Measurements from ENCODE around the gene ROCK2.

Gene ROCK2

DNA sequence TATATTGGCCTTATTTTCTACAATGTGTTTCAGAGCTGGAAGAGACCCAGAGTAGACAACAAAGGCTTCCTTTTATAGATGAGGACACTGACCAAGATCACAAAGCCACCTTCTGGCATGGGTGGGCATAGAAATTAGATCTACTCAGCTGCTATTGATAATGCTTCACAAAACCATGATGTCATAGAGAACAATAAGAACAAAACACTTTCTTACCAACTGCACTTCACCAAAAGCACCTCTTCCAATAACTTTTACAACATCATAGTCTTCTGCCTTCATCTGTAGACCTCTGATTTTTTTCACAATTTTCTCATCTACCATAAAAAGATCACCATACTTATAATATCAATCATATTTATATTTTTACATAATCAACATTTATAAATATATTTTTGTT, 58.1 kb downstream of the ROCK2 start:
- TF ChIP-seq, protein P1, sequence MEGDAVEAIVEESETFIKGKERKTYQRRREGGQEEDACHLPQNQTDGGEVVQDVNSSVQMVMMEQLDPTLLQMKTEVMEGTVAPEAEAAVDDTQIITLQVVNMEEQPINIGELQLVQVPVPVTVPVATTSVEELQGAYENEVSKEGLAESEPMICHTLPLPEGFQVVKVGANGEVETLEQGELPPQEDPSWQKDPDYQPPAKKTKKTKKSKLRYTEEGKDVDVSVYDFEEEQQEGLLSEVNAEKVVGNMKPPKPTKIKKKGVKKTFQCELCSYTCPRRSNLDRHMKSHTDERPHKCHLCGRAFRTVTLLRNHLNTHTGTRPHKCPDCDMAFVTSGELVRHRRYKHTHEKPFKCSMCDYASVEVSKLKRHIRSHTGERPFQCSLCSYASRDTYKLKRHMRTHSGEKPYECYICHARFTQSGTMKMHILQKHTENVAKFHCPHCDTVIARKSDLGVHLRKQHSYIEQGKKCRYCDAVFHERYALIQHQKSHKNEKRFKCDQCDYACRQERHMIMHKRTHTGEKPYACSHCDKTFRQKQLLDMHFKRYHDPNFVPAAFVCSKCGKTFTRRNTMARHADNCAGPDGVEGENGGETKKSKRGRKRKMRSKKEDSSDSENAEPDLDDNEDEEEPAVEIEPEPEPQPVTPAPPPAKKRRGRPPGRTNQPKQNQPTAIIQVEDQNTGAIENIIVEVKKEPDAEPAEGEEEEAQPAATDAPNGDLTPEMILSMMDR (IDR thresholded peaks at IDR 0.05; ENCODE audit: borderline replicate concordance, control extremely low read depth, extremely low read depth, insufficient read depth, missing control alignments): no peak
- DNase-seq (ENCODE audit: low spot score): no peak
- in situ Hi-C loops (cut with MboI; ENCODE audit: low sequenced_read_pairs, unreplicated experiment): no loop called here

DNA sequence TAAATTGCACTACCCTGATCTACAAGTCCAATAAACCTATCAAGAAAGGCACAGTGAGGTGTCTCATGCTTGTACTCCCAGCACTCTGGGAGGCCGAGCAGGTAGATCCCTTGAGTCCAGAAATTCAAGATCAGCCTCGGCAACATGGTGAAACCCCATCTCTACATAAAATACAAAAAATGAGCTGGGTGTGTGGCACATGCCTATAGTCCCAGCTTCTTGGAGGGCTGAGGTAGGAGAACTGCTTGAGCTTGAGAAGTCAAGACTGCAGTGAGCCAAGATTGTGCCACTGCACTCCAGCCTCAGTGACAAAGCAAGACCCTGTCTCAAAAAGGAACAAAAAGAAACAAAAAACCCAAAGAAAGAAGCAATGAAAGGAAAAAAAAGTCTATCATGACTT, 58.9 kb downstream of the ROCK2 start:
- TF ChIP-seq, protein P1 (IDR thresholded peaks at IDR 0.05; ENCODE audit: borderline replicate concordance, control extremely low read depth, extremely low read depth, insufficient read depth, missing control alignments): no peak
- in situ Hi-C loops (cut with MboI; ENCODE audit: low sequenced_read_pairs, unreplicated experiment): no loop called here
- DNase-seq (ENCODE audit: low spot score): no peak

DNA sequence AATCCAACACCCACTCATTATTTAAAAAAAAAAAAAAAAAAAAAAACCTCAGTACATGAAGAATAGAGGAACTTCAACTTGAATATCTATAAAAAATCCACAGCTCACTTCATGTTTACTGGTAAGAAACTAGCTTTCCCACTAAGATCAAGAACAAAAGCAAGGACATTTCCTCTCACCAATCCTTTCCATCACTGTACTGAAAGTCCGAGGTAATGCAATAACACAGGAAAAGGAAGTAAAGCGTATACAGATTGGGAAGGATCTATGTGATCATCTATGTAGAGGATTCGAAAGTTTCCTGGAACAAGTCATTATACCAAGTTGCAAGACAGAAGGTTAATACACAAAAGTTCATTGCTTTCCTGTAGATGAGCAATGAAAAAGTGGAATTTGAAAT, 63.2 kb downstream of the ROCK2 start:
- DNase-seq (ENCODE audit: low spot score): no peak
- in situ Hi-C loops (cut with MboI; ENCODE audit: low sequenced_read_pairs, unreplicated experiment): no loop called here
- TF ChIP-seq, protein P1 (IDR thresholded peaks at IDR 0.05; ENCODE audit: borderline replicate concordance, control extremely low read depth, extremely low read depth, insufficient read depth, missing control alignments): no peak

DNA sequence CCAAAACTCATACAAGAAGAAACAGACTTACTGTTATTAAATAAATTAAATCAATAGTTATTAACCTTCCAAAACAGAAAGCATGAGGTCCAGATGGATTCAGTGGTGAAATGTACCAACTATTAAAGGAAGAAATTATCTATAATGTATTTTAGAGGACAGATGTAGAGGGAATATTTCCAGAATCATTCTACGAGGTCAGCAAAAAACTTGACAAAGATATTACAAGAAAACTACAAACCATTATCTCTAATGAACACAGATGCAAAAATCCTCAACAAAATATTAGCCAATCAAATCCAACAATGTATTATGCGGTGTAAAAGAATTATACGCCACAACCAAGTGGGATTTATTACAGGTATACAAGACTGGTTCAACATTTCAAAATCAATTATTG, 63.7 kb downstream of the ROCK2 start:
- in situ Hi-C loops (cut with MboI; ENCODE audit: low sequenced_read_pairs, unreplicated experiment): no loop called here
- TF ChIP-seq, protein P1 (IDR thresholded peaks at IDR 0.05; ENCODE audit: borderline replicate concordance, control extremely low read depth, extremely low read depth, insufficient read depth, missing control alignments): no peak
- no peak for DNase-seq (ENCODE audit: low spot score)

DNA sequence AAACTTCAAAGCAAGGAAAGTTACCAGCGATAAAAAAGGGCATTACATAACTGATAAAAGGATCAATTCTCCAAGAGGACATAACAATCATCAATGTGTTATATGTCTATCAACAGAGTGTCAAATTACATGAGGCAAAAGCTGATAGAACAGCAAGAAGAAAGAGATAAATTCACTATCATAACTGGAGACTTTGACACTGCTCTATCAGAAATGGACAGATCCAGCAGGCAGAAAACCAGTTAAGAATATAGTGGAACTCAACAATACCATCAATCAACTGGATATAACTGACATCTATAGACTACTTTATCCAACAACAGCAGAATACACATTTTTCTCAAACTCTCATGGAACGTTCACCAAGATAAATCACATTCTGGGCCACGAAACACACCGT, 65.0 kb downstream of the ROCK2 start:
- no peak for DNase-seq (ENCODE audit: low spot score)
- TF ChIP-seq, protein P1 (IDR thresholded peaks at IDR 0.05; ENCODE audit: borderline replicate concordance, control extremely low read depth, extremely low read depth, insufficient read depth, missing control alignments): no peak
- in situ Hi-C loops (cut with MboI; ENCODE audit: low sequenced_read_pairs, unreplicated experiment): no loop called here

DNA sequence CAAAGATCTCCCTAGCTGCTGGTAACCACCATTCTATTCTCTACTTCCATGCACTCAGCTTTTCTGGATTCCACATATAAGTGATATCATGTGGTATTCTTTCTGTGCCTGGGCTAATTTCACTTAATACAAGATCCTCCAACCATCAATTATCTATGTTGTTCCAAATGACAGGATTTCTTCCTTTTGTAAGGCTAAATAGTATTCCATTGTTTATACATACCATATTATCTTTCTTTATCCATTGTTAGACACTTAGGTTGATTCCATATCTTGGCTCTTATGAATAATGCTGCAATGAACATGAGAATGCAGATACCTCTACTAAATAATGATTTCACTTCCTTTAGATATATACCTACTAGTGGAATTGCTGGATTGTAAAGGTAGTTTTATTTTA, 66.2 kb downstream of the ROCK2 start:
- in situ Hi-C loops (cut with MboI; ENCODE audit: low sequenced_read_pairs, unreplicated experiment): no loop called here
- DNase-seq (ENCODE audit: low spot score): no peak
- TF ChIP-seq, protein P1 (IDR thresholded peaks at IDR 0.05; ENCODE audit: borderline replicate concordance, control extremely low read depth, extremely low read depth, insufficient read depth, missing control alignments): no peak

DNA sequence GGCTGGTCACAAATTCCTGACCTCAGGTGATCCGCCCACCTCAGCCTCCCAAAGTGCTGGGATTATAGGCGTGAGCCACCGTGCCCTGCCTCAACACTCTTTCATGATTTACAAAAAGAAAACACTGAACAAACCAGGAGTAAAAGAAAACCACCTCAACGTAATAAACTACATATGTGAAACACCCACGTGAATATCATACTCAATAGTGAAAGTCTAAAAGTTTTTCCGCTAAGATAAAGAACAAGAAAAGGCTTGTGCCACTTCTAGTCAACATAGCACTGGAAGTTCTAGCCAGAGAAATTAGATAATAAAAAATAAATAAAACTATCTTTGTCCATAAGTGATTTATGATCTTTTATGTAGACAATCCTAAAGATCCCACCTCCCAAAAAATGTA, 68.5 kb downstream of the ROCK2 start:
- DNase-seq (ENCODE audit: low spot score): no peak
- in situ Hi-C loops (cut with MboI; ENCODE audit: low sequenced_read_pairs, unreplicated experiment): no loop called here
- TF ChIP-seq, protein P1 (IDR thresholded peaks at IDR 0.05; ENCODE audit: borderline replicate concordance, control extremely low read depth, extremely low read depth, insufficient read depth, missing control alignments): no peak

Data from GM13976 (cell line).